Activated CD8-positive, alpha-beta T cell treated with anti-CD3 and anti-CD28 coated beads for 36 hours (primary cell): ENCODE data around the gene F10. TPM values are rescaled to one million over a fixed set of nuclear protein-coding genes. Genes with fewer than 3 reads are reported as not detected.
"Not testable (repeated sequence)": the region's sequence is repeated elsewhere in the genome, so short reads cannot be mapped to it uniquely, and the experiment has no call there.

Experiments used
- ATAC-seq: fragments of 200-7000 bp; cut with Tn5 transposase; one replicate; pipeline ENCODE4 v1.10.0; 2021; ENCODE audit warnings: mild to moderate bottlenecking, moderate library complexity
- CTCF ChIA-PET: fragments of 350-600 bp; sonication (Branson Sonifier 250); formaldehyde crosslinking; loops from one replicate; lab custom pipeline; 2021; ENCODE audit warnings: antibody characterized with exemption; lab: Charles Lee
- POLR2A ChIA-PET: fragments of 350-600 bp; sonication (Branson Sonifier 250); formaldehyde crosslinking; loops from one replicate; lab custom pipeline; 2021; ENCODE audit warnings: antibody characterized with exemption; lab: Charles Lee
- DNase-seq: peaks from one replicate; pipeline ENCODE4 v3.0.0-alpha.2; 2020
- H3K27ac Mint-ChIP-seq: one replicate; pipeline ENCODE4 v1.8.0; 2021; ENCODE audit warnings: mild to moderate bottlenecking, mixed read lengths
- H3K27me3 Mint-ChIP-seq: one replicate; pipeline ENCODE4 v1.8.0; 2021; ENCODE audit warnings: mixed read lengths
- H3K36me3 Mint-ChIP-seq: one replicate; pipeline ENCODE4 v1.8.0; 2021; ENCODE audit warnings: low read depth, mixed read lengths
- H3K4me1 Mint-ChIP-seq: one replicate; pipeline ENCODE4 v1.8.0; 2021; ENCODE audit warnings: low read depth, mixed read lengths
- H3K4me3 Mint-ChIP-seq: one replicate; pipeline ENCODE4 v1.8.0; 2021; ENCODE audit warnings: mild to moderate bottlenecking, moderate library complexity, mixed read lengths
- H3K9me3 Mint-ChIP-seq: one replicate; pipeline ENCODE4 v1.8.0; 2021; ENCODE audit warnings: mixed read lengths
- intact Hi-C: fragments of 100-400 bp; cut with micrococcal nuclease; formaldehyde crosslinking; loops from one replicate; pipeline ENCODE4 v1.10.0; 2022
- total RNA-seq, 2 experiments: library from RNA; stranded (reverse); gene quantifications; one replicate each; pipeline ENCODE4 v1.2.3, GENCODE V29; 2021
- TF ChIP-seq, protein P1 (sequence below): fragments of 200-600 bp; IDR thresholded peaks from one replicate; pipeline ENCODE4 v1.8.0; 2022; ENCODE audit warnings: antibody characterized with exemption, mild to moderate bottlenecking

Gene F10
- total RNA-seq, 2 experiments from 2014 or later, result not detected

DNA sequence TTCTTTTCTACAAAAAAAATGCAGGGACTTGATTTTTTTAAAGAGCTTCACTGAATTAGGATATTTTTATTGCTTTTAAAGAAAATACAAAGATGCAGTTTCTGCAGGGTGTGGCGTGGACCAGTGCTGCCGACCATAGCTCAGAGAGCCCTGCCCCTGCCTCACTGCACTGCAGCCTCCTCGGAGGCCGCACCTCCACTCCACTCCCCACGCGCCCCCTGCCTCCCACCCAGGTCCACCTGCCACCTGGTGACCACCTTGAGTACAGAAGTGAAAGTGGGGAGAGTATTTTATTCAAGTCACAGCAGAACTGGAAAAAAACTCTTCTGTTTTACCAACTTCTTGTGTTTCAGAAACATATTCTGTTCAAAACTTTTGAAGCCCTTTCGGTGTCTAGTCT lies 24.9 kb upstream of the F10 start:
- no peak for ATAC-seq
- TF ChIP-seq, protein P1, sequence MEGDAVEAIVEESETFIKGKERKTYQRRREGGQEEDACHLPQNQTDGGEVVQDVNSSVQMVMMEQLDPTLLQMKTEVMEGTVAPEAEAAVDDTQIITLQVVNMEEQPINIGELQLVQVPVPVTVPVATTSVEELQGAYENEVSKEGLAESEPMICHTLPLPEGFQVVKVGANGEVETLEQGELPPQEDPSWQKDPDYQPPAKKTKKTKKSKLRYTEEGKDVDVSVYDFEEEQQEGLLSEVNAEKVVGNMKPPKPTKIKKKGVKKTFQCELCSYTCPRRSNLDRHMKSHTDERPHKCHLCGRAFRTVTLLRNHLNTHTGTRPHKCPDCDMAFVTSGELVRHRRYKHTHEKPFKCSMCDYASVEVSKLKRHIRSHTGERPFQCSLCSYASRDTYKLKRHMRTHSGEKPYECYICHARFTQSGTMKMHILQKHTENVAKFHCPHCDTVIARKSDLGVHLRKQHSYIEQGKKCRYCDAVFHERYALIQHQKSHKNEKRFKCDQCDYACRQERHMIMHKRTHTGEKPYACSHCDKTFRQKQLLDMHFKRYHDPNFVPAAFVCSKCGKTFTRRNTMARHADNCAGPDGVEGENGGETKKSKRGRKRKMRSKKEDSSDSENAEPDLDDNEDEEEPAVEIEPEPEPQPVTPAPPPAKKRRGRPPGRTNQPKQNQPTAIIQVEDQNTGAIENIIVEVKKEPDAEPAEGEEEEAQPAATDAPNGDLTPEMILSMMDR, result no peak
- ChIA-PET POLR2A (no interaction called here), CTCF (no interaction called here)
- H3K4me1 Mint-ChIP-seq, result no peaks in the 10 kb centered on the region
- no peaks in the 10 kb centered on the region for H3K27me3 Mint-ChIP-seq
- no peak overlapping the region for H3K27ac Mint-ChIP-seq
- H3K9me3 Mint-ChIP-seq, result no peaks in the 10 kb centered on the region
- H3K36me3 Mint-ChIP-seq, result no peaks in the 10 kb centered on the region
- no peak for DNase-seq
- no peak overlapping the region for H3K4me3 Mint-ChIP-seq
- intact Hi-C loops, result no loop called here

DNA sequence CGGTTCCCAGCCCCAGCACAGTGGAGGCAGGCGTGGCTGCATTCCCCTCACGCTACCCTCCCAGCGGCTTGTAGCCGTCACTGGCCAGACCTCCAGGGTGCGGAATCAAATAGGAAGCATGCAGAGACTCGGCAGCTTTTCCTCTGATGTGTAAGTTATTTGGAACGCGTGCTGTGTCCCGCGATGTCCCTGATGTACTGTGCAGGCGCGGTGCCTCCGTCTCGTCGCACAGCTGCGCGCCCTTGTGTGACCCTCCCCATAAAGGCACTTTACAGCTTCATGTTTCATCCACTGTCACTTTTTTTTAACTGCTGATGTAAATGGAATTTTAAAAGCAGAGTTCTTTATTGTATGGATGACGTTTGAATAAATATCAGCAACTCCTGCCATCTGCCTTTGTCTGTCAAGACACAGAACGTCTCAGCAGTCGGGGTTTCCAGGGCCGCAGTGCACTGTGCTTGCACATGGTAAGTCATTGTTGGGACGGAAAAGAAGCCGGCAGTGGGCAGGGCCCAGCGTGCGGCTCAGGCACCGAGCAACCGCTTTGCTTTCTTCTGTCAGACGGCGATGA lies 24.4 kb upstream of the F10 start:
- CTCF ChIA-PET, result no interaction called here
- no peak for DNase-seq
- Mint-ChIP-seq H3K4me3 (no peak overlapping the region), H3K4me1 (no peaks in the 10 kb centered on the region), H3K27me3 (no peaks in the 10 kb centered on the region), H3K36me3 (no peaks in the 10 kb centered on the region), H3K9me3 (no peaks in the 10 kb centered on the region), H3K27ac (no peak overlapping the region)
- intact Hi-C loops, result no loop called here
- TF ChIP-seq, protein P1, result no peak
- no peak for ATAC-seq
- POLR2A ChIA-PET, result no interaction called here

DNA sequence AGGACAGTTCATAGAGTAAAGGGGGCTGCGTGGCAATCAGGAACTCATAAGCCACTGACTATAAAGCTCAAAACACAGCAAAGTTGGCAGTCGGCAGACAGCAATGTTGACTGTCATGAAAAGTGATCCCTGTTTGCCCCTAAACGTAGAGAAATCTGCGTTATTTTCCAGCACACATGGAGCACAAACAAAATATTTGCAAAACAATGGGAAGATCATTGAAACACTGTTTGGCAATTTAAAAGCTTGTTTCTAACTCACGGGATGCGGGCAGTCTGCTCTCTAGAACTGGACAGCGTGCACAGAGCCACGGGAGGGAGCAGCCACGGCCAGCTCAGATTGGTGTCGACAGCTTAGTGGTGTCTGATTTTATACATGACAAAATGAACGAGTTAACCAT lies 23.5 kb upstream of the F10 start:
- CTCF ChIA-PET, result interaction anchor here (0.9 kb wide), 1 partner anchor 156 kb away, joined by 3 read pairs; no protein-coding TSS in a partner anchor
- no peaks in the 10 kb centered on the region for H3K36me3 Mint-ChIP-seq
- POLR2A ChIA-PET, result no interaction called here
- H3K27ac Mint-ChIP-seq, result no peak overlapping the region
- no peak overlapping the region for H3K4me3 Mint-ChIP-seq
- TF ChIP-seq, protein P1, result no peak
- no peak for ATAC-seq
- H3K9me3 Mint-ChIP-seq, result no peaks in the 10 kb centered on the region
- intact Hi-C loops, result no loop called here
- no peaks in the 10 kb centered on the region for H3K4me1 Mint-ChIP-seq
- no peak for DNase-seq
- H3K27me3 Mint-ChIP-seq, result no peaks in the 10 kb centered on the region

DNA sequence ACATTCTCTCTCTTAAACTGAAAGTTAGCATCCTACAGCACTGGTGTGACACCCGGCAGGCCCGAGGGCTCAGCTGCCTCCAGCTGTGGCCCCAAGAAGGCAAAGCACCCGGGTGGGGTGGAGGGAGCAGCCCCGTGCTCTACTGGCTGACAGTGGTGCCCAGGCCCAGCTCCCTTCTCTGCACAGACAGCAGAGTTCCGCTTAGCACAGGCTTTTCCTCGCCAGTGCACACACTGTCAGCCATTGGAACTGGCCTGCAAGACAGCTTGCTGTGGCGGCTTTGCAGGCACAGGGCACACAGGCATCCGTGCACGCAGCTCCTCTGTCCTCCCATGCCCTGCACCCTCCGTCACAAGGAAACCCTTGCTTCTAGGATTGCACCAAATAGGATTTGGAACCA lies 20.3 kb upstream of the F10 start:
- H3K27me3 Mint-ChIP-seq, intact Hi-C loops, H3K27ac Mint-ChIP-seq, POLR2A ChIA-PET, CTCF ChIA-PET, H3K9me3 Mint-ChIP-seq, ATAC-seq, H3K36me3 Mint-ChIP-seq, H3K4me3 Mint-ChIP-seq, DNase-seq, H3K4me1 Mint-ChIP-seq: not testable (repeated sequence)

DNA sequence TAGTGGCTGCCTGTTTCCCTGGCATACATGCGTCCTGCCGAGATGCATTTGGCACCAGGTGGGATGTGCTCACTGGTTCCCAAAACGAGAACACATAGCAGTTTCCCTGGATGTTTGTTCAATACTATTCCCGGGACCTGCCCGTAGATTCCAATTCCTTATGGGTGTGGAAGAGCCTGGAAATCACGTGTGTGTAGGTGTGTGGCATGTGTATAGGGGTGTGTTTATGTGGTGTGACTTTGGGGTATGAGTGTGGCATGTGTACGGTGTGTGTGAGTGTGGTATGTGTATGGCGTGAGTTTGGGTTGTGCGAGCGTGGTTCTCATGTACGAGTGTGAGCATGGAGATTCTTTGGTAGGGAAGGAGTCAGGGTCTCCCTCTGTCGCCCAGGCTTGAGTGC lies 19.9 kb upstream of the F10 start:
- no peak overlapping the region for H3K27ac Mint-ChIP-seq
- H3K36me3 Mint-ChIP-seq, result no peaks in the 10 kb centered on the region
- ChIA-PET CTCF (no interaction called here), POLR2A (no interaction called here)
- H3K9me3 Mint-ChIP-seq, result no peaks in the 10 kb centered on the region
- no peak for DNase-seq
- no peaks in the 10 kb centered on the region for H3K27me3 Mint-ChIP-seq
- no peak overlapping the region for H3K4me3 Mint-ChIP-seq
- intact Hi-C loops, result no loop called here
- ATAC-seq, result no peak
- TF ChIP-seq, protein P1, result no peak
- no peaks in the 10 kb centered on the region for H3K4me1 Mint-ChIP-seq
